Activated T-helper 1 cell treated with anti-CD3 and anti-CD28 coated beads, Interleukin-12 subunit alpha, Interleukin-12 subunit beta, Interleukin-2, Interleukin-4 antibody, amounts not matched to agents 30 ng/mL and 10 ng/mL and 1 ng/mL, durations not matched to agents 14 hours and 24 hours and 36 hours (primary cell): ENCODE results near the gene SLC35F1. TPM values are rescaled to one million over a fixed set of nuclear protein-coding genes. Genes with fewer than 3 reads are reported as not detected.

Experiments used
- DNase-seq: peaks from one replicate; pipeline ENCODE4 v3.0.0; 2021; ENCODE audit warnings: low spot score
- H3K27ac Mint-ChIP-seq: one replicate; pipeline ENCODE4 v1.8.0; 2021; ENCODE audit warnings: mild to moderate bottlenecking, mixed read lengths
- H3K27me3 Mint-ChIP-seq: one replicate; pipeline ENCODE4 v1.8.0; 2022; ENCODE audit warnings: mild to moderate bottlenecking, moderate library complexity, mixed read lengths; ENCODE audit not compliant: insufficient read depth
- H3K36me3 Mint-ChIP-seq: one replicate; pipeline ENCODE4 v1.8.0; 2021; ENCODE audit warnings: low read depth, mixed read lengths
- H3K4me1 Mint-ChIP-seq: one replicate; pipeline ENCODE4 v1.8.0; 2021; ENCODE audit warnings: low read depth, mixed read lengths
- H3K4me3 Mint-ChIP-seq: one replicate; pipeline ENCODE4 v1.8.0; 2021; ENCODE audit warnings: mild to moderate bottlenecking, moderate library complexity, mixed read lengths
- H3K9me3 Mint-ChIP-seq: one replicate; pipeline ENCODE4 v1.8.0; 2021; ENCODE audit warnings: mixed read lengths
- intact Hi-C: fragments of 100-400 bp; cut with micrococcal nuclease; formaldehyde crosslinking; loops from one replicate; pipeline ENCODE4 v1.15.1; 2024
- total RNA-seq: library from RNA; stranded (reverse); gene quantifications from 2 replicates; pipeline ENCODE4 v1.2.3, GENCODE V29; 2022

SLC35F1 gene
- total RNA-seq, 1 donor from 2014 or later: not detected

DNA sequence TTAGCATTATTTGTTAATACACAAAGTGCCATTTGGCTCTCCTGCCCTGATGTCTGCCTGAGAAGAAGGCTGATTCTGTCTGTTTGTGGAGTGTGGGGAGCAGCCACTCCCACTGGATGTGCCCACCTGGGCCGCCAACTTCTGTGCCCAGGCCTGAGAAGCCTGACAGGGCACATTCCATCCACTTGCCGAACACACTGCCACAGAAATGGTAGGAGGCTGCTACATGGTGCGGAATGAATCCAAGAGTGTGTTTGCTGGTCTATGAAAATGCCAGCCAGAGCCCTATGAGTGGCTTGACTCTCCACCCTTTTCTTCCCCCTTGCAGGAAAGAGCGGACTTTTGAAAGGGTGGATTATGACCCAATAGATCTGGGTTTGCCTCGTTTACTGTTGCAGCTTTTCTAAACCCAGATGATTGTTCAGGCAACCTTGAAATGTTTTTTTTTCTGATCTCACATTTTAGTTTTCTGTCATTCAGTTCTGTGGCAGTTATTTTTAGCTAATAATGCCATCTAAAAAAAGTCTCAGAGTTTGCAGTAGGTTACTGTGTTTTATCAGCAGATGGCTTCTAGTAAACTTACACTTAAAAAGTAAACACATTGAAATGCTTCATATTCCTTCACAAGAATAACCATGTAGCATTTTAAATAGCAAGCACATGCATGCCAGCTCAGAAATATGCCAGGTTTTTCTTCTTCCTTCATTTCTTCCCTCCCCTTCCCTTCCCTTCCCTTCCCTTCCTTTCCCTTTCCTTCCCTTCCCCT lies 196.5 kb downstream of the SLC35F1 start:
- Mint-ChIP-seq H3K4me1 (no peaks in the 10 kb centered on the region), H3K27ac (no peak overlapping the region), H3K4me3 (no peak overlapping the region), H3K27me3 (peaks cover 5% of the 10 kb centered on the region), H3K36me3 (no peaks in the 10 kb centered on the region), H3K9me3 (no peaks in the 10 kb centered on the region)
- no peak for DNase-seq
- intact Hi-C loops: no loop called here

DNA sequence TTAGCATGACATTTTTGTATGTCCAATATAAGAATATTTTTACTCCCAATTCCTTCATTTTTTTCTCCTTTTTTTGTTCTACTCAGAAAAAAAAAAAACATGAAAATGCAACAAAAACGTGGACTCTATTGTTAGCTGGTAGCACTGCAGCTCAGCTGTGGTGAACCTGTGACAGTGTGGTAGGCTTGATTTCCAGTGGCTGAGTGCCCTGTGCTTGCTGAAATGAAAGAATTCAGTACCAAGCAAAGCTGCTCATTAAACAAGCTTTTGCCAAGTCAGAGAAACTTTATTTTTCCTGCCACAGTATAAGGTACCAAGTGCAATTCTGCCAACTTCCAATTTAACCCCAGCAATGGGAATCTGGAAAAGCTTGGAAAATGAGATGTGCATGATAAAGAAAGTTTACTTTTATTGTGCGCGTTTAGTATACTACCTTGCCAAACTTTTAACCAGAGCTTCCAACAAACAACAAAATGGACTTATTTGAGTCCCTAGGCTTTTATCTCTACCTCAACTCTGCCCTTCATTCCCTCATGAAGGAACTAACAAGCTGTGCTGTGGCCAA lies 215.2 kb downstream of the SLC35F1 start:
- H3K27me3 Mint-ChIP-seq: peaks cover 3% of the 10 kb centered on the region
- no peak for DNase-seq
- intact Hi-C loops: loop anchor here (2.0 kb wide), 1 partner anchor 65 kb away; no protein-coding TSS in a partner anchor
- H3K36me3 Mint-ChIP-seq: no peaks in the 10 kb centered on the region
- no peaks in the 10 kb centered on the region for H3K9me3 Mint-ChIP-seq
- no peaks in the 10 kb centered on the region for H3K4me1 Mint-ChIP-seq
- H3K4me3 Mint-ChIP-seq: no peak overlapping the region
- H3K27ac Mint-ChIP-seq: no peak overlapping the region

DNA sequence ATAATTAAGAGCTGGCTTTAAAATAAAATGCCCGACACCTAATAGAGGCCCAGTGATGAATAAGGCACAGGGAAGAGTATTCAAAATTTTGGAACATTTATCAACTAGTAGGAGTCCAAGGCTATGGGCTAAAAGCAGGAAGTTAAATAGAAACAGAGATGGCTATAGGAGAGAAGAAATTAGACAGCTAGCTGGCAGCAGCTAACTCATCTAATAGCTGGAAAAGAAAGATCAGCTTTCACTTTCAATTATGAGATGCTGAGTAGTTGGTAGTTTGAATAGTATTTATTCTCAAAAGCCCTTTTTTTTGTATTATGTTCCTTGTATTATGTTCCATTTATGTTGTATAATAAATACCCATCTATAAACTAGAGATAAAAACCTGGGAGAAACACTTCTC lies 215.7 kb downstream of the SLC35F1 start:
- Mint-ChIP-seq H3K9me3 (no peaks in the 10 kb centered on the region), H3K4me3 (no peak overlapping the region), H3K27ac (no peak overlapping the region), H3K27me3 (peaks cover 3% of the 10 kb centered on the region), H3K36me3 (no peaks in the 10 kb centered on the region), H3K4me1 (no peaks in the 10 kb centered on the region)
- DNase-seq: no peak
- intact Hi-C loops: loop anchor here (2.0 kb wide), 1 partner anchor 64 kb away; no protein-coding TSS in a partner anchor

GRCh38 chr6:118123503-118124037 lies 216.5 kb downstream of the SLC35F1 start:
- H3K9me3 Mint-ChIP-seq: no peaks in the 10 kb centered on the region
- no peaks in the 10 kb centered on the region for H3K36me3 Mint-ChIP-seq
- DNase-seq: no peak
- no peak overlapping the region for H3K4me3 Mint-ChIP-seq
- intact Hi-C loops: loop anchor here (2.0 kb wide), 1 partner anchor 63 kb away; no protein-coding TSS in a partner anchor
- no peaks in the 10 kb centered on the region for H3K4me1 Mint-ChIP-seq
- H3K27me3 Mint-ChIP-seq: peaks cover under 1% of the 10 kb centered on the region
- H3K27ac Mint-ChIP-seq: no peak overlapping the region

DNA sequence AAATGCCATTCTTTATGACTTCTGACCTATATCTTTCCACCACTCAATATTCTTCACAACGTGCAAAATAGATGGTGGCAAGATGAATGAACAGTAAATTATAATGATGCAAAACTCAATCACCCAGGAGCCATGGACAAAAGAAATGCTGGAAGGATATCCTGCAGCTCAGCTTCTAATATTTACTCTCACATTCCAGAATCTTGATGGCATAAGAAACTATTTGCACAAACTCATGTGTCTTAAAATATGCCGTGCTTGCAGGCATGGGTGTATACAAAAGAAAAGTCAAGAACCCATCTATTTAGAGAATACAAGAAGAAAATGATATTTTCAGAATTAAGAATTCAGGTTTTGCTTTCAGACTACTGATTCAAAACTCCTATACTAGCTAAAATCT lies 217.8 kb downstream of the SLC35F1 start:
- Mint-ChIP-seq H3K4me1 (no peaks in the 10 kb centered on the region), H3K27me3 (no peaks in the 10 kb centered on the region), H3K4me3 (no peak overlapping the region), H3K9me3 (no peaks in the 10 kb centered on the region), H3K27ac (no peak overlapping the region), H3K36me3 (no peaks in the 10 kb centered on the region)
- intact Hi-C loops: no loop called here
- no peak for DNase-seq

DNA sequence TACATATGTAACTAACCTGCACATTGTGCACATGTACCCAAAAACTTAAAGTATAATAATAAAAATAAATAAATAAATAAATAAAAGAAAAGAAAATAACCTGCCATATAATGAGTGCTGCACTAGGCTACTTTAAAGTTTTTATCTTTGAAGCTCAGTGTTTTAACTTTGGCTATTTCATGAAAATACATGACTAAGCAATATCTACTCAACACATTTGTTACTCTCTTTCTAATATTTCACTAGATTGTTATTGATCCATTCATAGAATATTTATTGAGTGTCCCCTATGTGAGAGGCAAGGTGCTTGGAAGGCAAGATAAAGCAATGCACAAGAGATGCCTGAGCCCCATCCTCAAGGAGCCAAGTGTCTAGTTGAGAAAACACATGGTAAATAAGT lies 221.7 kb downstream of the SLC35F1 start:
- no peak overlapping the region for H3K4me3 Mint-ChIP-seq
- intact Hi-C loops: no loop called here
- no peak for DNase-seq
- H3K27ac Mint-ChIP-seq: no peak overlapping the region
- no peaks in the 10 kb centered on the region for H3K36me3 Mint-ChIP-seq
- no peaks in the 10 kb centered on the region for H3K4me1 Mint-ChIP-seq
- no peaks in the 10 kb centered on the region for H3K9me3 Mint-ChIP-seq
- no peaks in the 10 kb centered on the region for H3K27me3 Mint-ChIP-seq

- no peaks in the 10 kb centered on the region for H3K27me3 Mint-ChIP-seq
- no peaks in the 10 kb centered on the region for H3K36me3 Mint-ChIP-seq
- no peak overlapping the region for H3K27ac Mint-ChIP-seq
- intact Hi-C loops: no loop called here
- no peak overlapping the region for H3K4me3 Mint-ChIP-seq
- H3K9me3 Mint-ChIP-seq: no peaks in the 10 kb centered on the region
- no peaks in the 10 kb centered on the region for H3K4me1 Mint-ChIP-seq
- DNase-seq: no peak
Observed at GRCh38 chr6:118134206-118134605, 227.1 kb downstream of the SLC35F1 start.

GRCh38 chr6:118134736-118135135 lies 227.7 kb downstream of the SLC35F1 start:
- no peaks in the 10 kb centered on the region for H3K4me1 Mint-ChIP-seq
- H3K9me3 Mint-ChIP-seq: no peaks in the 10 kb centered on the region
- no peak for DNase-seq
- no peaks in the 10 kb centered on the region for H3K36me3 Mint-ChIP-seq
- intact Hi-C loops: no loop called here
- no peak overlapping the region for H3K4me3 Mint-ChIP-seq
- H3K27me3 Mint-ChIP-seq: no peaks in the 10 kb centered on the region
- no peak overlapping the region for H3K27ac Mint-ChIP-seq

GRCh38 chr6:118135371-118135770 lies 228.3 kb downstream of the SLC35F1 start:
- no peaks in the 10 kb centered on the region for H3K4me1 Mint-ChIP-seq
- no peak overlapping the region for H3K27ac Mint-ChIP-seq
- H3K4me3 Mint-ChIP-seq: no peak overlapping the region
- no peak for DNase-seq
- no peaks in the 10 kb centered on the region for H3K9me3 Mint-ChIP-seq
- intact Hi-C loops: no loop called here
- H3K36me3 Mint-ChIP-seq: no peaks in the 10 kb centered on the region
- H3K27me3 Mint-ChIP-seq: no peaks in the 10 kb centered on the region

DNA sequence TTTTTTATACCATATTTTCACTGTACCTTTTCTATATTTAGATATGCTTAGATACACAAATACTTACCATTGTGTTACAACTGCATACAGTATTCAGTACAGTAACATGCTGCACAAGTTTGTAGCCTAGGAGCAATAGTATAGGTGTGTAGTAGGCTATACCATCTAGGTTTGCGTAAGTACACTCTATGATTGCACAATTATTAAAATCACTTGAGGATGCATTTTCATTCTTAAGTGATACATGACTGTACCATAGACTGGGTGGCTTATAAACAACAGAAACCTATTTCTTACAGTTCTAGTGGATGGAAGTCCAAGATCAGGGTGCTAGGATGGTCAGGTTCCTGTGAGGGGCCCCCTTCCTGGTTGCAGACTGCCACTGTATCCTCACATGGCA lies 234.1 kb downstream of the SLC35F1 start:
- H3K9me3 Mint-ChIP-seq: no peaks in the 10 kb centered on the region
- no peak overlapping the region for H3K4me3 Mint-ChIP-seq
- intact Hi-C loops: no loop called here
- no peaks in the 10 kb centered on the region for H3K27me3 Mint-ChIP-seq
- no peaks in the 10 kb centered on the region for H3K36me3 Mint-ChIP-seq
- H3K4me1 Mint-ChIP-seq: no peaks in the 10 kb centered on the region
- no peak overlapping the region for H3K27ac Mint-ChIP-seq
- DNase-seq: no peak

DNA sequence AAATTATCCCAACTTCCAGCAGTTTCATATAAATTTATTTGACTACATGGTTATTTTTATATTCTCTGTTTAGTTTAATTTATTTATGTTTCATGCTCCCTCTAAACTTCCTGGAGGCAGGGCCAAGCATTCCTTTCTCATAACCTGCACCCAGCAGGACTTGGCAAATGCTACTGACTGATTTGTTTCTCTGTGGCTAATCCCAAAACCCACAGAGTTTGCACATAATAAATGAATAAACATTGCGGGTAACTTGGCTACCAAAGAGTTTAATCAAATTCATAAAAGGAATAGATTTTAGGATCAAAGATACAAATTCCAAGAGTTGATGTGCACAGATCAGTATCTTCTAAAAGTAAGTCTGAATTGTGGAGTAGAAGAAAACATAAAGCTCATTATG lies 239.5 kb downstream of the SLC35F1 start:
- no peaks in the 10 kb centered on the region for H3K4me1 Mint-ChIP-seq
- intact Hi-C loops: no loop called here

GRCh38 chr6:118147511-118147910 lies 240.4 kb downstream of the SLC35F1 start:
- Mint-ChIP-seq H3K27ac (no peak overlapping the region), H3K36me3 (no peaks in the 10 kb centered on the region), H3K27me3 (peaks cover 5% of the 10 kb centered on the region), H3K9me3 (no peaks in the 10 kb centered on the region), H3K4me3 (no peak overlapping the region), H3K4me1 (no peaks in the 10 kb centered on the region)
- DNase-seq: no peak
- intact Hi-C loops: no loop called here

More for the DNA sequence above, 239.5 kb downstream of the SLC35F1 start:
- DNase-seq: no peak
- H3K36me3 Mint-ChIP-seq: no peaks in the 10 kb centered on the region
- no peak overlapping the region for H3K4me3 Mint-ChIP-seq
- H3K9me3 Mint-ChIP-seq: no peaks in the 10 kb centered on the region
- peaks cover 5% of the 10 kb centered on the region for H3K27me3 Mint-ChIP-seq
- no peak overlapping the region for H3K27ac Mint-ChIP-seq

DNA sequence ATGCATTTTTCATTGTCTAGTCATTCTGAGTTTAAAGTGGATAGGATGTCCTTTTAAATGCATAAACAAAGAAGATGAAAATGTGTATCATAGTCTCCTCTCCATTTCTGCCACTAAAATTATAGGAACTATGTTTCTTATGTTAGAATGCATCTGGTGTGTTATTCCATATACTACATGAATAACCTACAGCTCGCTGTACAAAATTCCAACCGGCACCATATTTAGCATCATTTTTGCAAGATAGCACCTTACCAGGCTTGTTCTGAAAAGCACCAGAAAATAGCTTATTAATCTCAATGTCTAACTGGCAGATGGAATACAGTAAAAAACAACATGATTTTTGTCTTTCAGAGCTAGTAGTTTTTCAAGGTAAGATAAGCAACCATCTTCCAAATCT lies 241.5 kb downstream of the SLC35F1 start:
- Mint-ChIP-seq H3K4me1 (no peaks in the 10 kb centered on the region), H3K9me3 (no peaks in the 10 kb centered on the region), H3K27ac (no peak overlapping the region), H3K27me3 (peaks cover 5% of the 10 kb centered on the region), H3K36me3 (no peaks in the 10 kb centered on the region), H3K4me3 (no peak overlapping the region)
- intact Hi-C loops: no loop called here
- no peak for DNase-seq
